DND-41 (cell line): ENCODE results near the gene PRKAR1B.

Source experiments
- ATAC-seq: fragments of 200-7000 bp; cut with Tn5 transposase; 3 replicates; pipeline ENCODE4 v1.9.1; 2021; ENCODE audit warnings: low read depth; ENCODE audit not compliant: insufficient read depth
- DNase-seq: peaks from one replicate; pipeline ENCODE4 v3.0.0-alpha.2; 2020
- H2AFZ ChIP-seq: 2 replicates; pipeline ENCODE4 v1.6.0; 2012; ENCODE audit warnings: low read depth, low read length
- H3K27ac ChIP-seq: 2 replicates; pipeline ENCODE4 v1.5.1; 2012; ENCODE audit warnings: low read length, inconsistent platforms
- H3K27me3 ChIP-seq: fragments of 200-600 bp; sonication (generic); 2 replicates; pipeline ENCODE4 v1.6.0; 2012; ENCODE audit warnings: low read length, mild to moderate bottlenecking, inconsistent platforms; ENCODE audit not compliant: insufficient read depth, poor library complexity
- H3K36me3 ChIP-seq: 2 replicates; pipeline ENCODE4 v1.5.1; 2012; ENCODE audit warnings: low read length, inconsistent platforms; ENCODE audit not compliant: insufficient read depth
- H3K4me1 ChIP-seq: 2 replicates; pipeline ENCODE4 v1.5.1; 2012; ENCODE audit warnings: mild to moderate bottlenecking, low read length; ENCODE audit not compliant: insufficient read depth
- H3K4me2 ChIP-seq: 2 replicates; pipeline ENCODE4 v1.6.0; 2012; ENCODE audit warnings: mild to moderate bottlenecking, moderate library complexity, low read length, inconsistent platforms; ENCODE audit not compliant: insufficient read depth
- H3K4me3 ChIP-seq, 2 experiments: fragments of 200-600 bp in 1 of 2; shearing (Covaris generic) in 1 of 2; 2 replicates each; pipeline ENCODE4 v1.5.1; 2012 to 2016; ENCODE audit warnings: inconsistent platforms in 2 of 2, low read length in 2 of 2, mild to moderate bottlenecking in 2 of 2, low read depth in 1 of 2, moderate library complexity in 1 of 2
- H3K79me2 ChIP-seq: 2 replicates; pipeline ENCODE4 v1.6.0; 2012; ENCODE audit warnings: low read length, inconsistent platforms; ENCODE audit not compliant: insufficient read depth
- H3K9ac ChIP-seq: 2 replicates; pipeline ENCODE4 v1.6.0; 2012; ENCODE audit warnings: low read depth, mild to moderate bottlenecking, inconsistent platforms, low read length, moderate library complexity
- H3K9me3 ChIP-seq: 2 replicates; pipeline ENCODE4 v1.5.1; 2012; ENCODE audit warnings: low read length, moderate library complexity, mild to moderate bottlenecking, inconsistent platforms; ENCODE audit not compliant: insufficient read depth, severe bottlenecking
- H4K20me1 ChIP-seq: 2 replicates; pipeline ENCODE4 v1.6.0; 2012; ENCODE audit warnings: low read length; ENCODE audit not compliant: insufficient read depth
- EZH2 ChIP-seq: IDR thresholded peaks from 3 replicates; pipeline ENCODE4 v1.6.1; 2012; ENCODE audit warnings: borderline replicate concordance, low read depth, mild to moderate bottlenecking, moderate library complexity, low read length, inconsistent platforms; ENCODE audit not compliant: severe bottlenecking
- TF ChIP-seq, protein P1 (sequence below): IDR thresholded peaks from 2 replicates; pipeline ENCODE4 v1.5.1; 2012; ENCODE audit warnings: borderline replicate concordance, low read length, moderate library complexity, mild to moderate bottlenecking; ENCODE audit not compliant: poor library complexity, severe bottlenecking; ENCODE audit errors: extremely low read depth

Gene PRKAR1B

DNA sequence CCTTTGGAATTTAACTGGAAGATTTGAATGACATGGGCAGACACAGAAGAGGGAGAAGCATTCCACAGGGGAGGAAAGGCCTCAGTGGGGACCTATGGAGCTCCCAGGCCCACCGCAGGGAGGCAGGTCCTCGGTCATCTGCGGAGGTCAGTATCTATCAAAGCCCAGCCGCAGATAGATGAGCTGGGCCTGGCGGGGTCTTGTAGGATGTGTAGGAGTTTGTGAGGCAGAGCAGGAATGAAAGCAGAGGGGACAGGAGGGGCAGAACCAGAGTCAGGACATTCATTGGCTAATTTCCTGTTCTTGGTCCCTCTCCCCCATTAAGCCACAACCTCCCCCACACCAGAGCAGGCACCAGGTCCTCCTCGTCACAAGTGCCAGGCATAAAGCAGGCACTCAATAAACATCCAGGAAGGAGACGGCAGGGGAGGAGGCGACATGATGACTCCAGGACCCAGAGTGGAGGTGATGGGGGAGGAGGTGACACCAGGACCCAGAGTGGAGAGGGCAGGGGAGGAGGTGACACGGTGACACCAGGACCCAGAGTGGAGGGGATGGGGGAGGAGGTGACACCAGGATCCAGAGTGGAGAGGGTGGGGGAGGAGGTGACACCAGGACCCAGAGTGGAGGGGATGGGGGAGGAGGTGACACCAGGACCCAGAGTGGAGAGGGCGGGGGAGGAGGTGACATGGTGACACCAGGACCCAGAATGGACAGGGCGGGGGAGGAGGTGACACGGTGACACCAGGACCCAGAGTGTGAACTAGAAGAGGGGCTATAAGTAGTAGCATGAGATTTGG lies 123.7 kb downstream of the PRKAR1B start:
- Histone ChIP-seq H3K9ac (peak overlapping the region; percentile 65), H3K79me2 (peaks cover 65% of the 10 kb centered on the region), H3K4me1 (peaks cover 59% of the 10 kb centered on the region), H3K27ac (peak overlapping the region; percentile 97), H3K27me3 (no peaks in the 10 kb centered on the region), H2AFZ (no peak overlapping the region), H3K36me3 (peaks cover 42% of the 10 kb centered on the region), H3K4me2 (peak overlapping the region; percentile 65), H3K4me3 (peak overlapping the region in 1 of 2 experiments; percentile 66; a peak in 1 of 4 replicates), H3K9me3 (no peaks in the 10 kb centered on the region), H4K20me1 (no peaks in the 10 kb centered on the region)
- TF ChIP-seq, protein P1, sequence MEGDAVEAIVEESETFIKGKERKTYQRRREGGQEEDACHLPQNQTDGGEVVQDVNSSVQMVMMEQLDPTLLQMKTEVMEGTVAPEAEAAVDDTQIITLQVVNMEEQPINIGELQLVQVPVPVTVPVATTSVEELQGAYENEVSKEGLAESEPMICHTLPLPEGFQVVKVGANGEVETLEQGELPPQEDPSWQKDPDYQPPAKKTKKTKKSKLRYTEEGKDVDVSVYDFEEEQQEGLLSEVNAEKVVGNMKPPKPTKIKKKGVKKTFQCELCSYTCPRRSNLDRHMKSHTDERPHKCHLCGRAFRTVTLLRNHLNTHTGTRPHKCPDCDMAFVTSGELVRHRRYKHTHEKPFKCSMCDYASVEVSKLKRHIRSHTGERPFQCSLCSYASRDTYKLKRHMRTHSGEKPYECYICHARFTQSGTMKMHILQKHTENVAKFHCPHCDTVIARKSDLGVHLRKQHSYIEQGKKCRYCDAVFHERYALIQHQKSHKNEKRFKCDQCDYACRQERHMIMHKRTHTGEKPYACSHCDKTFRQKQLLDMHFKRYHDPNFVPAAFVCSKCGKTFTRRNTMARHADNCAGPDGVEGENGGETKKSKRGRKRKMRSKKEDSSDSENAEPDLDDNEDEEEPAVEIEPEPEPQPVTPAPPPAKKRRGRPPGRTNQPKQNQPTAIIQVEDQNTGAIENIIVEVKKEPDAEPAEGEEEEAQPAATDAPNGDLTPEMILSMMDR: no peak
- TF ChIP-seq EZH2: no peak
- no peak for DNase-seq
- ATAC-seq: no peak

DNA sequence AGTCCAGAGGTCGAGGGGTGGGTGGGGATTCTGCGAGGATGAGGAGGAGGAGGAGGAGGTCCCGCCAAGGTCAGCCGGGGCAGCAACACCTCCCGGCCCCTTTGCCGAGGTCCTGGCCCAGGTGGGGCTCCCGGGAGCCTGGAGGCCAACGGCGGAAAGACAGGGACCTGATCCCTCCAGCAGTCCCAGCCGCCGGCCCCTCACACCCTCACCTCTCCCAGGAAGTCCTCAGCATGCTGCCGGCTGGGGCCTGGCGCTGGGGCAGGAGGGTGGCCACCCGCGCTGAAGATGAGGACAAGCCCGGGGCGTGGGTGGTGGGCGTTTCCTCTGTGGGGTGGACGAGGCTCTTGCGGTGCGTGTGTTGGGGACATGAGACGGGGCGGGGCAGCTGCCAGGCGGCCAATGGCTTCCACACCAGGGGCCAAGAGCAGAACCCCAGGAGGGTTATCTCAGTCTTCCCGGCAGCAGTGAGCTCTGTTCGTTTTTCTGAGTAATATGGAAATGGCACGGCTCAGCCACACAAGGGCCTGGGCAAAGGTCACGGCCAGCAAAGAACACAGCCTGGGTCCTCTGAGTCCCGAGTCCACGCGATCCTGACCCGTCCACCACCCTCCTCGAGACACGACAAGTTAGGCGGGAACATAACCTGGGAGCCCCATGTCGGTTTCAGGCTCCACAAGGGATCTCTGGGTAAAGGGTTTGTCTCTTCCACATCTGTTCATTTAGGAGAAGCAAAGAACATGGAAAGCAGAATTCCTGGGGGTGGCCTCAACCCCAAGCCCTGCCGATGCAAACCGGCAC lies 124.5 kb downstream of the PRKAR1B start:
- ATAC-seq (no peak), DNase-seq (no peak)
- no peaks in the 10 kb centered on the region for H4K20me1 ChIP-seq
- no peak overlapping the region for H3K9ac ChIP-seq
- peak overlapping the region; percentile 97 for H3K27ac ChIP-seq
- TF ChIP-seq, protein P1: no peak
- TF ChIP-seq EZH2: no peak
- peaks cover 51% of the 10 kb centered on the region for H3K4me1 ChIP-seq
- H2AFZ ChIP-seq: no peak overlapping the region
- peaks cover 57% of the 10 kb centered on the region for H3K79me2 ChIP-seq
- H3K27me3 ChIP-seq: no peaks in the 10 kb centered on the region
- no peaks in the 10 kb centered on the region for H3K9me3 ChIP-seq
- H3K4me2 ChIP-seq: no peak overlapping the region
- peaks cover 45% of the 10 kb centered on the region for H3K36me3 ChIP-seq
- H3K4me3 ChIP-seq: no peak overlapping the region

DNA sequence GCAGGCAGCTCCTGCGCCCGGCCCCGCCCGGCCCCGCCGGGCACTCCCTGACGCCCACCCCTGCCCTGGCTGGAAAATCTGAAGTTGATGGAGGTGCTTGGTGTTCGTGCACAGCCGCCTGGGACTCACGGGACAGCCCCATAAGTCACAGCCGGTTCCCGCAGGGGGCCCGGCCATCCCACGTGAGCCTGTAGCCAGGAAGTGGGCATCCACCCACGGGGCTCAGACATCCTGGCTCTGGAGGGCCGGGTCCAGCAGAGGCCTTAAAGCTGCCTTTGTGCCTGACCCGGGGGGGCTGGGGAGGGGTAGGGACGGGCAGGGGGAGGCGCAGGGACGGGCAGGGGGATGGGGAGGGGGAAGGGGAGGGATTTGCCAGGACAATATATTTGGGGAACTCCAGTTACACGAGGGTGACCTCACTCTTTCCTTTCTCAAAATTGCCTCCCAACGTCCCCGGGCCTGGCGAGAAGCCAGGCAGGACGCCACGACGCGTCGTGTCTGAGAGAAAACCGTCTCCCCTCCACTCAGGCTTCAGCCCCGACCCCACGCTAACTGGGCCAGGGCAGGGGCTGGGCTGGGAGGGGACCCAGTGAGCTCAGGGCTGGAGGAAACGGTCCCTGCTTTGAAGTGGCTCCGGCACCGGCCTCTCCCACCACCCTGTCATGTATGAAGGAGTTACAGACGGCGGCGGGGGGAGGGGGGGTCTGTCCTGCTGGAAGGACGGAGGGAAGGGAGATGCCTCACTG lies 125.3 kb downstream of the PRKAR1B start:
- ATAC-seq: no peak
- H4K20me1 ChIP-seq: no peaks in the 10 kb centered on the region

More for the DNA sequence above, 125.3 kb downstream of the PRKAR1B start:
- Histone ChIP-seq H3K36me3 (peaks cover 50% of the 10 kb centered on the region), H3K4me2 (no peak overlapping the region), H3K9me3 (no peaks in the 10 kb centered on the region), H3K79me2 (peaks cover 49% of the 10 kb centered on the region), H3K27me3 (no peaks in the 10 kb centered on the region), H3K4me1 (peaks cover 43% of the 10 kb centered on the region), H3K27ac (no peak overlapping the region; the same call in 1 of the 2 replicates), H2AFZ (no peak overlapping the region), H3K9ac (no peak overlapping the region), H3K4me3 (no peak overlapping the region)
- TF ChIP-seq, protein P1: no peak
- no peak for TF ChIP-seq EZH2
- DNase-seq: no peak
